ENCODE data around the gene XPNPEP3. TPM values are rescaled to one million over a fixed set of nuclear protein-coding genes. Genes with fewer than 3 reads are reported as not detected.
"Not testable (repeated sequence)": the region's sequence is repeated elsewhere in the genome, so short reads cannot be mapped to it uniquely, and the experiment has no call there.

The XPNPEP3 gene
- total and polyA plus RNA-seq, 2 of the 4 experiments (the other 2 are of a cell fraction), result 9.3 to 10.9 TPM

DNA sequence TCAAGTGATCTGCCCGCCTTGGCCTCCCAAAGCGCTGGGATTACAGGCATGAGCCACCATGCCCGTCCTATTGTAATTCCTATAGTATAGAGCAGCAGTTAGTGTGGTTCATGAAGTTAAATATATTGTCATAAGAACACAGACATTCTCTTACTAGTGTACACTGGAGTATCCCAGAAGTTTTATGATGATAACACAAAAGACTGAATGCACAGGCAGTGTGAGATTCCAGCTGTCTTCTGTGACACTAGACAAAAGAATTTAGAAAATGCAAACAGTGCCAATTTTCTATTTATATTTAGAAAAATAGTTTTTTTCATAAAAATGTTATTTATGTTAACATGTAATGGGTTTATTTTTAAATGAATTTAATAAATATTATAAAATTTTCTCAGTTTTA lies 54.8 kb downstream of the XPNPEP3 start:
- no CpG with 5 or more reads among the region's 3 CpGs for WGBS, 2 experiments (ENCODE audit: extremely low coverage in 2 of 2, insufficient read length in 1 of 2)
- H3K23ac ChIP-seq (ENCODE audit: low read depth, low read length), result no peak overlapping the region
- H3K9ac ChIP-seq (ENCODE audit: low read depth, low read length), result no peak overlapping the region
- no peak overlapping the region for H2AK5ac ChIP-seq (ENCODE audit: low read depth, low read length)
- no peak overlapping the region for H3K4ac ChIP-seq (ENCODE audit: low read depth, low read length)
- H2AK9ac ChIP-seq (replicated peaks; ENCODE audit: low read depth, low read length, poor library complexity), result no peak overlapping the region
- DNase-seq (peak; percentile 50), ATAC-seq (ENCODE audit: low read depth) (peak; percentile 90)
- H3K79me1 ChIP-seq (ENCODE audit: low read depth in 1 of 2, low read length in 2 of 2), result peaks cover 0 to 4% of the 10 kb centered on the region in 2 experiments; a peak in 2 of 4 replicates
- H2BK120ac ChIP-seq (ENCODE audit: low read depth, low read length), result no peak overlapping the region
- intact Hi-C loops (cut with micrococcal nuclease), result no loop called here
- H4K91ac ChIP-seq (ENCODE audit: insufficient read depth, low read depth, low read length), result no peak overlapping the region
- no TSS peak for BruUV-seq (replicated peaks)
- H2BK15ac ChIP-seq (ENCODE audit: low read depth, low read length), result no peak overlapping the region
- peak overlapping the region; percentile 89; the same call in 1 of the 2 replicates for H3K27ac ChIP-seq (ENCODE audit: insufficient read depth, low read length)
- no peak overlapping the region; the same call in 1 of the 2 replicates for H3K14ac ChIP-seq (replicated peaks; ENCODE audit: low read depth, low read length)
- H3K9me3 ChIP-seq (ENCODE audit: control insufficient read depth, insufficient read depth, low read length), result no peaks in the 10 kb centered on the region
- H3K9me1 ChIP-seq (ENCODE audit: insufficient read depth, low read length), result peaks cover 3% of the 10 kb centered on the region; the same call in 1 of the 2 replicates
- H4K20me1 ChIP-seq (ENCODE audit: insufficient read depth, low read length), result no peaks in the 10 kb centered on the region
- H3K4me2 ChIP-seq (ENCODE audit: low read depth, low read length), result no peak overlapping the region
- in situ Hi-C loops (cut with MboI; ENCODE audit: low sequenced_read_pairs), result no loop called here
- H3K27me3 ChIP-seq (ENCODE audit: control insufficient read depth, insufficient read depth, low read length), result no peaks in the 10 kb centered on the region
- H3K4me3 ChIP-seq (ENCODE audit: insufficient read depth, low read depth, low read length), result no peak overlapping the region
- no peak overlapping the region for H3K56ac ChIP-seq (ENCODE audit: extremely low read depth, insufficient read depth, low read length)
- no peak overlapping the region for H4K8ac ChIP-seq (ENCODE audit: low read depth in 2 of 2, low read length in 2 of 2)
- peak overlapping the region; percentile 37; the same call in 1 of the 2 replicates for H3K18ac ChIP-seq (ENCODE audit: low read depth, low read length)
- ChIA-PET CTCF (interaction anchor here (1.4 kb wide), 1 partner anchor 10 kb away, joined by 11 read pairs; no protein-coding TSS in a partner anchor), POLR2A (ENCODE audit: unreplicated experiment) (no interaction called here)
- peaks cover 37% of the 10 kb centered on the region for H3K36me3 ChIP-seq (ENCODE audit: control insufficient read depth, insufficient read depth, low read length)
- H4K5ac ChIP-seq (ENCODE audit: low read depth, low read length), result no peak overlapping the region
- dilution Hi-C loops (cut with HindIII; ENCODE audit: low sequenced_read_pairs, unreplicated experiment), result no loop called here
- peak overlapping the region; percentile 71 for H2BK5ac ChIP-seq (ENCODE audit: low read depth, low read length, poor library complexity, severe bottlenecking)
- H2AFZ ChIP-seq (replicated peaks; ENCODE audit: low read length, poor library complexity), result no peak overlapping the region
- peaks cover 5% of the 10 kb centered on the region for H3K4me1 ChIP-seq (ENCODE audit: control insufficient read depth, insufficient read depth, low read length)
- H2BK20ac ChIP-seq (ENCODE audit: low read depth, low read length), result no peak overlapping the region
- no peak for TF ChIP-seq CEBPB (IDR thresholded peaks at IDR 0.05; ENCODE audit: low read depth, low read length)
- no peak for TF ChIP-seq SMC3 (IDR thresholded peaks at IDR 0.05; ENCODE audit: low read depth, low read length)
- TF ChIP-seq, protein P1, sequence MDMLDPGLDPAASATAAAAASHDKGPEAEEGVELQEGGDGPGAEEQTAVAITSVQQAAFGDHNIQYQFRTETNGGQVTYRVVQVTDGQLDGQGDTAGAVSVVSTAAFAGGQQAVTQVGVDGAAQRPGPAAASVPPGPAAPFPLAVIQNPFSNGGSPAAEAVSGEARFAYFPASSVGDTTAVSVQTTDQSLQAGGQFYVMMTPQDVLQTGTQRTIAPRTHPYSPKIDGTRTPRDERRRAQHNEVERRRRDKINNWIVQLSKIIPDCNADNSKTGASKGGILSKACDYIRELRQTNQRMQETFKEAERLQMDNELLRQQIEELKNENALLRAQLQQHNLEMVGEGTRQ (IDR thresholded peaks at IDR 0.05; ENCODE audit: low read depth, low read length), result no peak
- no peak for TF ChIP-seq RCOR1 (IDR thresholded peaks at IDR 0.05; ENCODE audit: insufficient replicate concordance, low read length)

DNA sequence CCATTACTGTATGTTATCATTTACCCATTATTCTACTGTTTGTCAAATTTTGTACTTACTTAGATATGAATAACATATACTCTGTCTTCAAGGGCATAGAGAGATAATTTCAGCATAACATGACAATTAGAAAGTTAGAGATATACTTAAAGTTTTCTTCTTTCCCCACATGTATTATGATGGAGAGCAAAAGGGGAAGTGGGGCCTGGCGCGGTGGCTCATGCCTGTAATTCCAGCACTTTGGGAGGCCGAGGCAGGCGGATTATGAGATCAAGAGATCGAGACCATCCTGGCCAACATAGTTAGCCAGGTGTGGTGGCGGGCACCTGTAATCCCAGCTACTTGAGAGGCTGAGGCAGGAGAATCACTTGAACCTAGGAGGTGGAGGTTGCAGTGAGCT lies 56.0 kb downstream of the XPNPEP3 start:
- peaks cover 39% of the 10 kb centered on the region for H3K36me3 ChIP-seq (ENCODE audit: control insufficient read depth, insufficient read depth, low read length)
- H4K8ac ChIP-seq (ENCODE audit: low read depth in 2 of 2, low read length in 2 of 2); H3K9me1 ChIP-seq (ENCODE audit: insufficient read depth, low read length); H2BK5ac ChIP-seq (ENCODE audit: low read depth, low read length, poor library complexity, severe bottlenecking); H3K9ac ChIP-seq (ENCODE audit: low read depth, low read length); POLR2A ChIA-PET (ENCODE audit: unreplicated experiment); H3K27ac ChIP-seq (ENCODE audit: insufficient read depth, low read length); H3K4me2 ChIP-seq (ENCODE audit: low read depth, low read length); H3K18ac ChIP-seq (ENCODE audit: low read depth, low read length); H2BK15ac ChIP-seq (ENCODE audit: low read depth, low read length); H3K14ac ChIP-seq (replicated peaks; ENCODE audit: low read depth, low read length); H3K27me3 ChIP-seq (ENCODE audit: control insufficient read depth, insufficient read depth, low read length); dilution Hi-C loops (cut with HindIII; ENCODE audit: low sequenced_read_pairs, unreplicated experiment); ATAC-seq (ENCODE audit: low read depth); H3K9me3 ChIP-seq (ENCODE audit: control insufficient read depth, insufficient read depth, low read length); H3K4ac ChIP-seq (ENCODE audit: low read depth, low read length); H4K91ac ChIP-seq (ENCODE audit: insufficient read depth, low read depth, low read length); H2BK120ac ChIP-seq (ENCODE audit: low read depth, low read length); H3K56ac ChIP-seq (ENCODE audit: extremely low read depth, insufficient read depth, low read length); H3K4me1 ChIP-seq (ENCODE audit: control insufficient read depth, insufficient read depth, low read length); H2AK5ac ChIP-seq (ENCODE audit: low read depth, low read length); H3K23ac ChIP-seq (ENCODE audit: low read depth, low read length); in situ Hi-C loops (cut with MboI; ENCODE audit: low sequenced_read_pairs); intact Hi-C loops (cut with micrococcal nuclease); H3K4me3 ChIP-seq (ENCODE audit: insufficient read depth, low read depth, low read length); H3K79me1 ChIP-seq (ENCODE audit: low read depth in 1 of 2, low read length in 2 of 2); DNase-seq; H2AFZ ChIP-seq (replicated peaks; ENCODE audit: low read length, poor library complexity); H2BK20ac ChIP-seq (ENCODE audit: low read depth, low read length); H2AK9ac ChIP-seq (replicated peaks; ENCODE audit: low read depth, low read length, poor library complexity); H4K20me1 ChIP-seq (ENCODE audit: insufficient read depth, low read length); BruUV-seq (replicated peaks); H4K5ac ChIP-seq (ENCODE audit: low read depth, low read length): not testable (repeated sequence)
- WGBS, 2 experiments (ENCODE audit: extremely low coverage in 2 of 2, insufficient read length in 1 of 2), result no CpG with 5 or more reads among the region's 6 CpGs
- CTCF ChIA-PET, result interaction anchor here (1.4 kb wide), 1 partner anchor 9 kb away, joined by 11 read pairs; no protein-coding TSS in a partner anchor
